ENCODE results near the gene ADGRL2. TPM values are rescaled to one million over a fixed set of nuclear protein-coding genes. Genes with fewer than 3 reads are reported as not detected.

ADGRL2 gene
- polyA plus RNA-seq, 3 donors from 2014 or later = not detected

- Mint-ChIP-seq H3K4me1 (no peaks in the 10 kb centered on the region), H3K27me3 (ENCODE audit: low read depth in 3 of 3) (peaks cover 9 to 13% (median 10%) of the 10 kb centered on the region in 3 donors), H3K27ac (no peak overlapping the region), H3K9me3 (peaks cover 8 to 35% (median 22%) of the 10 kb centered on the region in 6 donors), H3K4me3 (peak overlapping the region in 2 of 5 donors; percentile 35 to 59), H3K36me3 (peaks cover 0 to 3% (median 3%) of the 10 kb centered on the region in 3 donors)
- no peak for DNase-seq
These were observed 617 bp upstream of the ADGRL2 start for GRCh38 chr1:81799939-81800694.

GRCh38 chr1:81801651-81802456 lies 1.1 kb downstream of the ADGRL2 start:
- peaks cover 6 to 40% (median 24%) of the 10 kb centered on the region in 6 donors for H3K9me3 Mint-ChIP-seq
- peak overlapping the region in 1 of 5 donors; percentile 60 for H3K4me3 Mint-ChIP-seq
- no peak overlapping the region for H3K27ac Mint-ChIP-seq
- H3K4me1 Mint-ChIP-seq = no peaks in the 10 kb centered on the region
- peaks cover 0 to 3% (median 3%) of the 10 kb centered on the region in 3 donors for H3K36me3 Mint-ChIP-seq
- H3K27me3 Mint-ChIP-seq (ENCODE audit: low read depth in 3 of 3) = peaks cover 9 to 13% (median 13%) of the 10 kb centered on the region in 3 donors
- no peak for DNase-seq

DNA sequence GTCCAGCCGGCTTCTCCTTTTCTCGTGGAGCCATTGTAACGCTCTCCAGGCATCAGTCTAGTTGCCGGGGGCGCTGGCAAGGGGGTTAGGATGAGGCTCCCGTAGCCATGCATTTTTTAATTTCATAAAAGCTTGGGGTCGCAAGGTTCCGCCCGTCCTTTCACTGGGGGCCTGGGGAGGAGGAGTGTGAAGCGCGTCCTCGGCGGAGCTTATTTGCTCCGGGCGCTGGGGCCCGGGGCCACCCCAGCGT lies 1.6 kb downstream of the ADGRL2 start:
- Mint-ChIP-seq H3K4me3 (no peak overlapping the region), H3K27me3 (ENCODE audit: low read depth in 3 of 3) (peaks cover 9 to 13% (median 13%) of the 10 kb centered on the region in 3 donors)

GRCh38 chr1:81802707-81803430 lies 2.1 kb downstream of the ADGRL2 start:
- peaks cover 0 to 3% (median 3%) of the 10 kb centered on the region in 3 donors for H3K36me3 Mint-ChIP-seq
- H3K27ac Mint-ChIP-seq = no peak overlapping the region
- DNase-seq = no peak
- peaks cover 9 to 13% (median 13%) of the 10 kb centered on the region in 3 donors for H3K27me3 Mint-ChIP-seq (ENCODE audit: low read depth in 3 of 3)
- H3K4me1 Mint-ChIP-seq = no peaks in the 10 kb centered on the region
- peaks cover 4 to 40% (median 24%) of the 10 kb centered on the region in 6 donors for H3K9me3 Mint-ChIP-seq
- H3K4me3 Mint-ChIP-seq = no peak overlapping the region

More for the DNA sequence above, 1.6 kb downstream of the ADGRL2 start:
- peaks cover 0 to 3% (median 3%) of the 10 kb centered on the region in 3 donors for H3K36me3 Mint-ChIP-seq
- no peaks in the 10 kb centered on the region for H3K4me1 Mint-ChIP-seq
- peaks cover 5 to 40% (median 23%) of the 10 kb centered on the region in 6 donors for H3K9me3 Mint-ChIP-seq
- H3K27ac Mint-ChIP-seq = no peak overlapping the region
- no peak for DNase-seq

- H3K9me3 Mint-ChIP-seq = peaks cover 4 to 38% (median 22%) of the 10 kb centered on the region in 6 donors
- H3K27ac Mint-ChIP-seq = no peak overlapping the region
- H3K4me3 Mint-ChIP-seq = peak overlapping the region in 1 of 5 donors; percentile 42
- DNase-seq = no peak
- no peaks in the 10 kb centered on the region for H3K4me1 Mint-ChIP-seq
- peaks cover 9 to 14% (median 13%) of the 10 kb centered on the region in 3 donors for H3K27me3 Mint-ChIP-seq (ENCODE audit: low read depth in 3 of 3)
- peaks cover 0 to 3% (median 3%) of the 10 kb centered on the region in 3 donors for H3K36me3 Mint-ChIP-seq
These were observed 2.8 kb downstream of the ADGRL2 start for GRCh38 chr1:81803431-81804110.

DNA sequence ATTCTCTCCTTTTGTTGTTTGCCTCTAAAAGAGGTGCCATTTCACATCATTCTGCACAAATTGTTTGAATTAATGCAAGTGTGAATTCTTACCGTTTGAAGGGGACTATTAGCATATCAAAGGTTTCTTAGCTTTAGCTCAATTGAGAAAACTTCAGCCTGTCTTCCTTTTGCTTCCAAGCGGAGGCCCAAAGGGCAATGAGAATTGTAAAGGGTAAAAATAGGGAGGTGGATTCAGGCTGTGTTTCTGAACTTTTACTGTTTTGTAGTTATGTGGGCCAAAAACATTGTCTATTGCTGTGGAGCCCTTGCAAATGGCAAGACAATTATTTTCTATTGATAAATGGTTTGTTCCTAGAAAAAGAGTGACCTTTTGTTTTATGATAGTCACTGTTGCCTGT lies 3.6 kb downstream of the ADGRL2 start:
- Mint-ChIP-seq H3K4me3 (no peak overlapping the region), H3K27me3 (ENCODE audit: low read depth in 3 of 3) (peaks cover 9 to 14% (median 13%) of the 10 kb centered on the region in 3 donors)
- no peak for DNase-seq

GRCh38 chr1:81805537-81806431 lies 5.0 kb downstream of the ADGRL2 start:
- Mint-ChIP-seq H3K27me3 (ENCODE audit: low read depth in 3 of 3) (peaks cover 9 to 13% (median 11%) of the 10 kb centered on the region in 3 donors), H3K4me3 (no peak overlapping the region), H3K9me3 (peaks cover 4 to 25% (median 16%) of the 10 kb centered on the region in 6 donors), H3K27ac (no peak overlapping the region), H3K36me3 (peaks cover 0 to 3% (median 0%) of the 10 kb centered on the region in 3 donors), H3K4me1 (no peaks in the 10 kb centered on the region)
- no peak for DNase-seq

More for the DNA sequence above, 3.6 kb downstream of the ADGRL2 start:
- H3K4me1 Mint-ChIP-seq = no peaks in the 10 kb centered on the region
- no peak overlapping the region for H3K27ac Mint-ChIP-seq
- H3K9me3 Mint-ChIP-seq = peaks cover 4 to 31% (median 20%) of the 10 kb centered on the region in 6 donors
- peaks cover 0 to 3% (median 3%) of the 10 kb centered on the region in 3 donors for H3K36me3 Mint-ChIP-seq

- Mint-ChIP-seq H3K27me3 (ENCODE audit: low read depth in 3 of 3) (peaks cover 8 to 11% (median 9%) of the 10 kb centered on the region in 3 donors), H3K36me3 (peaks cover 0 to 5% (median 0%) of the 10 kb centered on the region in 3 donors), H3K27ac (no peak overlapping the region), H3K4me1 (no peaks in the 10 kb centered on the region), H3K9me3 (peaks cover 4 to 25% (median 15%) of the 10 kb centered on the region in 6 donors), H3K4me3 (no peak overlapping the region)
- no peak for DNase-seq
These were observed 5.7 kb downstream of the ADGRL2 start for GRCh38 chr1:81806432-81806770.

- Mint-ChIP-seq H3K9me3 (peaks cover 4 to 20% (median 12%) of the 10 kb centered on the region in 6 donors), H3K27me3 (ENCODE audit: low read depth in 3 of 3) (peaks cover 1 to 7% (median 2%) of the 10 kb centered on the region in 3 donors), H3K4me3 (no peak overlapping the region), H3K36me3 (peaks cover 0 to 5% (median 0%) of the 10 kb centered on the region in 3 donors), H3K4me1 (no peaks in the 10 kb centered on the region), H3K27ac (no peak overlapping the region)
- no peak for DNase-seq
These were observed 8.0 kb downstream of the ADGRL2 start for GRCh38 chr1:81808760-81809159.

DNA sequence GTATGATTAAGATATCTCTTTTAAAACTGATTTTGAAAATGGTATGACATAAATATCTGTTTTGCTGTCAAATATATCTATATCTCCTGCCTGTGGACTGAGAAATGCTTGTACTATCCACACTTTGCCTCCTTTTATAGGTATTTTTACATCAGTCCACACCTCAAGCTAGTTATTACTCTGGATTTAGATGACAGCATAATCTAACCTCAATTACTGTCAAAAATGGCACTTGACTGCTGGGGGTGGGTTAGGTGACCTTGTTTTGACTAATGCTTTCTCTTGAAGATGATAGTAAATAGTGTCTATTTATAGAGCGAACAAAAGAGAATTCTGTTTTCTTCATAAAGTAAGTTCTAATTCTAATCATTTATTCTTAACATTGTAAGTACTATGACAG lies 9.1 kb downstream of the ADGRL2 start:
- H3K4me3 Mint-ChIP-seq = no peak overlapping the region
- peaks cover 0 to 3% (median 0%) of the 10 kb centered on the region in 3 donors for H3K36me3 Mint-ChIP-seq
- H3K27ac Mint-ChIP-seq = no peak overlapping the region
- no peak for DNase-seq
- peaks cover 2 to 13% (median 6%) of the 10 kb centered on the region in 6 donors for H3K9me3 Mint-ChIP-seq
- no peaks in the 10 kb centered on the region for H3K4me1 Mint-ChIP-seq
- H3K27me3 Mint-ChIP-seq (ENCODE audit: low read depth in 3 of 3) = peaks cover 0 to 3% (median 1%) of the 10 kb centered on the region in 3 donors

DNA sequence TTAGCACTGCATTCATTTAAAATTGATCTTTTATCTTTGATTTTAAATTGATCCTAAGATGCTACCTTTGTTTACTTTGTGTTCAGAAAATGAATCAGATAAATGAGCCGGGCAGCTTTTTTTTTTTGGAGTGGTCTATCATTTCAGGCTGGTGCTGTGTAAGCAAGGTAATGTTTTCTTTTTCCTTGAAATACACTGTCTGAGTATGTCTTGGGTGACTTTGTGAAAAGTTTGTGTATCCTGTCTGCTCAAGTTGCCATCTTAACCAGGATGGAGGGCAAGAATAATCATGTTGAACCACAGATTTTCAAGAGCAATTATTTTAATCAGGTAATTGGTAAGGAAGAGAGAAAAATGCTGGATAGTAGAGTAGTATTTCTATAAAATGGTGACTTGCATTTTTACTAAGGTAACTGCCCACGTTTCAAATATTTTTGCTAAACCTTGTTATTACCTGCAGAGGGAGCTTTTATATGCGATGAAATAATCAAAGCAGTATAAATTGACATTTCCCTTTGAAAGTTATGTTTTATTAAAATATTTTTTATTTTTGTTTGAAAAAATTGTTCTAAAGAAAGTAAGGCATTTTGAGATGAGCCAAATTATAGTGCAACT lies 11.1 kb downstream of the ADGRL2 start:
- DNase-seq = no peak
- H3K36me3 Mint-ChIP-seq = peaks cover 0 to 3% (median 0%) of the 10 kb centered on the region in 3 donors

GRCh38 chr1:81812712-81813111 lies 12.0 kb downstream of the ADGRL2 start:
- DNase-seq = no peak
- H3K36me3 Mint-ChIP-seq = peaks cover 0 to 3% (median 0%) of the 10 kb centered on the region in 3 donors
- peaks cover 0 to 7% (median 3%) of the 10 kb centered on the region in 6 donors for H3K9me3 Mint-ChIP-seq
- no peaks in the 10 kb centered on the region for H3K4me1 Mint-ChIP-seq
- no peak overlapping the region for H3K27ac Mint-ChIP-seq
- peaks cover 0 to 1% (median 0%) of the 10 kb centered on the region in 3 donors for H3K27me3 Mint-ChIP-seq (ENCODE audit: low read depth in 3 of 3)
- no peak overlapping the region for H3K4me3 Mint-ChIP-seq

More for the DNA sequence above, 11.1 kb downstream of the ADGRL2 start:
- Mint-ChIP-seq H3K27me3 (ENCODE audit: low read depth in 3 of 3) (peaks cover 0 to 1% (median 0%) of the 10 kb centered on the region in 3 donors), H3K9me3 (peaks cover 0 to 8% (median 2%) of the 10 kb centered on the region in 6 donors), H3K4me1 (no peaks in the 10 kb centered on the region), H3K4me3 (no peak overlapping the region), H3K27ac (no peak overlapping the region)

Data from immature natural killer cell (primary cell).